Endothelial cell of umbilical vein (primary cell): ENCODE results near the gene GALNT14. TPM values are rescaled to one million over a fixed set of nuclear protein-coding genes. Genes with fewer than 3 reads are reported as not detected.

Source experiments
- BruUV-seq: library from RNA; stranded (reverse); fragments of 400-500 nt; replicated peaks from 2 replicates; lab custom pipeline; 2021; lab: Mats Ljungman, UMichigan
- CTCF ChIA-PET: fragments of 300-600, 350-600 bp; sonication (Branson Sonifier 250); formaldehyde crosslinking; loops from one replicate; lab custom pipeline; 2021; ENCODE audit warnings: antibody characterized with exemption, inconsistent platforms; lab: Charles Lee
- POLR2A ChIA-PET: fragments of 300-600, 350-600 bp; sonication (Branson Sonifier 250); formaldehyde crosslinking; loops from one replicate; lab custom pipeline; 2021; ENCODE audit warnings: antibody characterized with exemption, inconsistent platforms; lab: Charles Lee
- DNase-seq: peaks from one replicate; pipeline ENCODE4 v3.0.0-alpha.2; 2011; ENCODE audit warnings: low read depth, low spot score
- FAIRE-seq: peaks from 2 replicates; lab custom pipeline; 2011; peaks lifted over from hg19 to GRCh38; lab: Jason Lieb, UNC
- H2AFZ ChIP-seq: 2 replicates; pipeline ENCODE4 v1.6.0; 2012; ENCODE audit warnings: low read depth, low read length, control low read depth, inconsistent platforms
- H3K27ac ChIP-seq: 2 replicates; pipeline ENCODE4 v1.5.1; 2011; ENCODE audit warnings: low read depth, mild to moderate bottlenecking, control low read depth, low read length, moderate library complexity; ENCODE audit not compliant: insufficient read depth
- H3K27me3 ChIP-seq, 2 experiments: 2 replicates each; pipeline versions ENCODE4 v1.6.0 to v1.6.1; 2011; ENCODE audit warnings: low read length in 2 of 2, mixed read lengths in 1 of 2; ENCODE audit not compliant: control insufficient read depth in 2 of 2, insufficient read depth in 2 of 2
- H3K36me3 ChIP-seq, 2 experiments: 2 replicates in 1 of 2; 3 replicates in 1 of 2; pipeline ENCODE4 v1.5.1; 2011; ENCODE audit warnings: low read length in 2 of 2, mild to moderate bottlenecking in 1 of 2, moderate library complexity in 1 of 2; ENCODE audit not compliant: control insufficient read depth in 2 of 2, insufficient read depth in 2 of 2; ENCODE audit errors: extremely low read depth in 1 of 2
- H3K4me1 ChIP-seq: 3 replicates; pipeline ENCODE4 v1.5.1; 2011; ENCODE audit warnings: mild to moderate bottlenecking, low read length; ENCODE audit not compliant: control insufficient read depth, insufficient read depth; ENCODE audit errors: extremely low read depth
- H3K4me2 ChIP-seq: 2 replicates; pipeline ENCODE4 v1.6.1; 2011; ENCODE audit warnings: low read length, control low read depth, mixed read lengths; ENCODE audit not compliant: insufficient read depth
- H3K4me3 ChIP-seq, 3 experiments: fragments of 200-600 bp in 1 of 3; sonication (generic), shearing (Covaris generic) in 1 of 3; replicated peaks in 1 of 3; 2 replicates each; pipeline ENCODE4 v1.5.1; 2011 to 2016; ENCODE audit warnings: control low read depth in 3 of 3, low read length in 3 of 3, mild to moderate bottlenecking in 2 of 3, inconsistent platforms in 1 of 3, low read depth in 1 of 3, moderate library complexity in 1 of 3; ENCODE audit not compliant: insufficient read depth in 1 of 3
- H3K79me2 ChIP-seq: 2 replicates; pipeline ENCODE4 v1.6.0; 2012; ENCODE audit warnings: low read length, inconsistent platforms; ENCODE audit not compliant: control insufficient read depth, insufficient read depth
- H3K9ac ChIP-seq: replicated peaks from 2 replicates; pipeline ENCODE3; 2011; ENCODE audit warnings: low read length, control low read depth; ENCODE audit not compliant: insufficient read depth; ENCODE audit errors: extremely low read depth
- H3K9me1 ChIP-seq: replicated peaks from 3 replicates; pipeline ENCODE4 v1.6.0; 2011; ENCODE audit warnings: mild to moderate bottlenecking, low read length; ENCODE audit not compliant: control insufficient read depth, insufficient read depth; ENCODE audit errors: extremely low read depth
- H3K9me3 ChIP-seq: replicated peaks from 2 replicates; pipeline ENCODE4 v1.5.1; 2012; ENCODE audit warnings: low read length, inconsistent platforms; ENCODE audit not compliant: control insufficient read depth, insufficient read depth
- H4K20me1 ChIP-seq: replicated peaks from 2 replicates; pipeline ENCODE3; 2011; ENCODE audit warnings: mild to moderate bottlenecking, low read length; ENCODE audit not compliant: control insufficient read depth, insufficient read depth; ENCODE audit errors: extremely low read depth
- FOS ChIP-seq: IDR thresholded peaks from 2 replicates; pipeline ENCODE4 v1.6.1; 2011; ENCODE audit warnings: mild to moderate bottlenecking, low read length, moderate library complexity, borderline replicate concordance; ENCODE audit not compliant: insufficient read depth
- GATA2 ChIP-seq: IDR thresholded peaks from 2 replicates; pipeline ENCODE4 v1.7.0; 2011; ENCODE audit warnings: low read depth, mild to moderate bottlenecking, moderate library complexity, mixed read lengths, low read length; ENCODE audit not compliant: insufficient read length, insufficient read depth
- JUN ChIP-seq: IDR thresholded peaks from 2 replicates; pipeline ENCODE4 v1.6.1; 2011; ENCODE audit warnings: borderline replicate concordance, low read depth; ENCODE audit not compliant: insufficient read length, insufficient read depth
- POLR2A ChIP-seq: IDR thresholded peaks from 2 replicates; pipeline ENCODE4 v1.6.1; 2012; ENCODE audit warnings: low read depth, mild to moderate bottlenecking, control low read depth, low read length
- dilution Hi-C: fragments of 300-500 bp; cut with MboI; formaldehyde crosslinking; loops from one replicate; pipeline ENCODE4 v1.15.0; 2019; ENCODE audit warnings: low sequenced_read_pairs; ENCODE audit not compliant: extremely low pct_ligation_motif_present
- intact Hi-C: fragments of 100-400 bp; cut with micrococcal nuclease; formaldehyde crosslinking; loops from one replicate; pipeline ENCODE4 v1.10.0; 2022
- polyA plus RNA-seq, 4 experiments: library from polyadenylated mRNA; depleted of rRNA in 3 of 4; stranded (reverse) in 3 of 4; unstranded in 1 of 4; fragments of >200 nt; gene quantifications; 2 replicates each; pipeline versions ENCODE4 v1.2.1 to v1.2.3, GENCODE V29; 2011 to 2012; ENCODE audit warnings: missing spikeins in 1 of 4
- total RNA-seq: library from RNA; stranded (reverse); gene quantifications from 2 replicates; pipeline ENCODE4 v1.2.3, GENCODE V29; 2021
- TF ChIP-seq, protein P1 (sequence below): IDR thresholded peaks from 2 replicates; pipeline ENCODE4 v1.6.1; 2011; ENCODE audit not compliant: insufficient read depth, insufficient read length

Gene GALNT14
- total and polyA plus RNA-seq, 2 donors (not counting 3 experiments of a cell fraction or from before 2014, with no cell fraction given) = 0.04 to 0.40 TPM

GRCh38 chr2:31037058-31037457 is 101.2 kb downstream of the GALNT14 start:
- Histone ChIP-seq H2AFZ (no peak overlapping the region), H3K9me3 (peaks cover 2% of the 10 kb centered on the region), H3K27ac (no peak overlapping the region), H3K27me3 (no peaks in the 10 kb centered on the region), H3K4me2 (no peak overlapping the region), H3K9ac (no peak overlapping the region), H3K4me3 (no peak overlapping the region), H4K20me1 (no peaks in the 10 kb centered on the region), H3K4me1 (no peaks in the 10 kb centered on the region), H3K79me2 (no peaks in the 10 kb centered on the region), H3K9me1 (no peaks in the 10 kb centered on the region), H3K36me3 (no peaks in the 10 kb centered on the region)
- DNase-seq = no peak
- POLR2A ChIA-PET = no interaction called here
- TF ChIP-seq GATA2 (no peak), JUN (no peak)
- TF ChIP-seq, protein P1, sequence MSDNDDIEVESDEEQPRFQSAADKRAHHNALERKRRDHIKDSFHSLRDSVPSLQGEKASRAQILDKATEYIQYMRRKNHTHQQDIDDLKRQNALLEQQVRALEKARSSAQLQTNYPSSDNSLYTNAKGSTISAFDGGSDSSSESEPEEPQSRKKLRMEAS = no peak
- CTCF ChIA-PET = no interaction called here
- dilution Hi-C loops (no loop called here), intact Hi-C loops (no loop called here)
- FAIRE-seq = no peak
- BruUV-seq = no TSS peak

DNA sequence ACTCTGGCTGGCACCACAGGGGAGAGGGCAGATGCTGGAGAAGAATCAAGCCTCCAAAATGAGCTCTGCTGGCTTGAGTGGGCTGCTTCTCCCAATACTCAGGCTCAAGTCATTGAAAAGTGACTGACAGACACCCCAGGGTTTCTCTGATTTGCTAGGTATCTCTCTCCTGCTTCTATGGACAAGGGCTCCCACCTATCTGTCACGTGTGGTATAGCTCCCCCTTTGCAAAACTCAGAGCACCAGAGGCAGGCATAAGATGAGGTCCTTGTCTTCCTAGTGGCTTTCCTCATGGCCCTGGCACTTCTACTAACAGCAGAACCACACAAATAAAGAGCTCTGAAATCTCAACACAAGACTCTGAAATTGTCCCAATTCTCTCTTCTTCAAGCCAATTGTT is 105.2 kb downstream of the GALNT14 start:
- no peaks in the 10 kb centered on the region for H3K9me3 ChIP-seq
- no peaks in the 10 kb centered on the region for H4K20me1 ChIP-seq
- intact Hi-C loops = no loop called here
- no peaks in the 10 kb centered on the region for H3K27me3 ChIP-seq
- dilution Hi-C loops = no loop called here
- no peak for DNase-seq
- ChIA-PET POLR2A (no interaction called here), CTCF (no interaction called here)
- H3K4me3 ChIP-seq = no peak overlapping the region
- no peak for FAIRE-seq
- TF ChIP-seq, protein P1 = no peak
- TF ChIP-seq FOS = no peak
- no peak for TF ChIP-seq POLR2A
- H3K9me1 ChIP-seq = no peaks in the 10 kb centered on the region
- no peaks in the 10 kb centered on the region for H3K79me2 ChIP-seq
- no peak overlapping the region for H3K4me2 ChIP-seq
- H3K27ac ChIP-seq = no peak overlapping the region
- H3K36me3 ChIP-seq = no peaks in the 10 kb centered on the region
- no TSS peak for BruUV-seq
- H3K9ac ChIP-seq = no peak overlapping the region
- no peaks in the 10 kb centered on the region for H3K4me1 ChIP-seq
- no peak overlapping the region for H2AFZ ChIP-seq
